Measurements from ENCODE around the gene LSM14A.
"Not testable (repeated sequence)": the region's sequence is repeated elsewhere in the genome, so short reads cannot be mapped to it uniquely, and the experiment has no call there.

The LSM14A gene

DNA sequence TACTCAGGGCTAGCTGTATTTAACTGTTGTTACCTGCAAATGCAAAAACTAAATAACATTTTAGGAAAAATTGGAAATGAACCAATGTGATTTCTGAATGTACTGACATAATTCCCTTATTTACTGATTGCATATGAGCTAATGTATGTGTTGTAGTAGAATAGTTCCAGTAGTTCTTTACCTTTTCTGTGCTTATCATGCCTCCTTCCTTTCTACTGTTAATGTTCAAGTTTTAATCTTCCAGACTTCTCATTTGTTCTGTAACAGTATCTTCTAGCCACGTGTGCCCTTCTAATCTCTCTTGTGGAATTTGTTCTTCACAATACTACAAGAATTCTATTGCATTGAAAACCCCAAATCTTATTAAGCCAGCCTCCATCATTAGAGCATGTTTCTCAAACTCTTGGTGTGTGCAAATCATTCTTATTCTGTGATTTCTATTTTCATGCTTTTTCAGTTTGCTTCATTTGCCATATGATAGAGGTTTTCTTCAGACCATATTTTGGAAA lies 17.7 kb downstream of the LSM14A start:
- no peak for DNase-seq (ENCODE audit: low read depth)

DNA sequence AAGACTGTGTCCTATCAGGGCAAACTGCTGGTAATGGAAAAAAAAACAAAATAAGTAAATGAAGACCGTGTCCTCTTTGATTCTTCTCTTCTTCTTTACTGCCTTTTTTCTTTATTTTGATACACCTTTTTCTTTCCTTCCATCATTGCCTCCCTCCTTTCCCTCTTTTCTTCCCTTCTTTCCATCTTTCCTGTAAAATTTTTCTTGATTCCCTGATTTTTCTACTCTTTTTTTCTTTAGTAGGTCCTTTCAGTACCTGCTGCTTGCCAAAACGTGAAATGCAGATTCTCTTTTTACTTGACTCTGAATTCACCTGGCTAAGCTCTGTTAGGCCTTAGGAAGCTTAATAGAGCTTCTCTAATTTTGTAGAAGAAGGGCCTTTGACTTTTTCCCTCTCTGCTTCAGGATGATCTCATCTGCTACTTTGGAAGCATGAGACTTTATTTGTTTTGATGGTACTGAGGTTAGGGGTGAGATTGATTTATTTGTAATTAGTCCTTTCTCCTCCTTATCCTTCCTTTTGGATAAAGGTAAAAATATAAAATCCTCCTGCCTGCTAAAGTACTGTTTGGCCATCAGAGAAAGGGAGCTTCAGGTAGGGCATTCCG lies 19.2 kb downstream of the LSM14A start:
- DNase-seq (ENCODE audit: low read depth) = no peak

DNA sequence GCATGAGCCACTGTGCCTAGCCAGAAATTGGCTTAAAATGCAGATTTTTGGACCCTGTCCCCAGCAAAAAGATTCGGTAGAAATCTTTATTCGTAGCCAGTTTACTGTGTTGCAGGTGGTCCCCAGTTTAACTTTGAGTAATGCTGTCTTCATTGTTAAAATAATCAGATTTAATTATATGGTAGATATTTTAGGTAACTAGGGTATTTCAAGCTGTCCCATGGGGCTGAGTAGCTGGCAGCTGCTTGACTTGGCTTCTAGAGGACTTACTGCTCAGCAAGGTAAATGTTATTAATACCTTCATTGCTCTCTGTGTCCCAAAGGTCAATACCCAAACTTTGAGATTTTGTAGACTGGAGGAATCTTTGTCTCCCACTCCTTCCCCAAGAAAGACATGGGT lies 21.1 kb downstream of the LSM14A start:
- no peak for DNase-seq (ENCODE audit: low read depth)

DNA sequence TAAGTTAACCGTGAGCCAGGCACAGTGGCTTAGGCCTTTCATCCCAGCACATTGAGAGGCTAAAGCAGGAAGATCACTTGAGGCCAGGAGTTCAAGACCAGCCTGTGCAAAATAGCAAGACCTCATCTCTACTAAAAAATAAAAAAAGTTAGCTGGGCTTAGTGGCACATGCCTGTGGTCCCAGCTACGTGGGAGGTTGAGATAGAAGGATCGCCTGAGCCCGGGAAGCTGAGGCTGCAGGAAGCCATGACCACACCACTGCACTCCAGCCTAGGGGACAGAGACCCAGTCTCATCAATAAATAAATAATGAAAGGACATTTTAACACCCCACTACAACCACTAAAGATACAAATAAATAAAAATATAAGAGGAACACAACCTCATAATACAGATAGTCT lies 21.6 kb downstream of the LSM14A start:
- no peak for DNase-seq (ENCODE audit: low read depth)

DNA sequence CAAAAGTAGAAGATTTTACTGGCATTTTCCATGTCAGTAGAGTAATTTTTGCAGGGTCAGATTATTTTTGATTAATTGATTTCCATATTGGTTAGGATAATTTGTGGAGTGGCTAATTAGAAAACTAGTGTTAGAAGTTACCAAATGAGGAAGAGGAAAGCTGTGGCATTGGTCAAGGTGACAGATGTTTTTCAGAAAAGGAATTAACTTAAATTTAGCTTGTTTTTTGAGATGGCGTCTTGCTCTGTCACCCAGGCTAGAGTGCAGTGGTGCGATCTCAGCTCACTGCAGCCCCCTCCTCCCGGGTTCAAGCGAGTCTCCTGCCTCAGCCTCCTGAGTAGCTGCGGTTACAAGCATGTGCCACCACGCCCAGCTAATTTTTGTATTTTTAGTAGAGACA lies 28.8 kb downstream of the LSM14A start:
- DNase-seq (ENCODE audit: low read depth) = no peak

DNA sequence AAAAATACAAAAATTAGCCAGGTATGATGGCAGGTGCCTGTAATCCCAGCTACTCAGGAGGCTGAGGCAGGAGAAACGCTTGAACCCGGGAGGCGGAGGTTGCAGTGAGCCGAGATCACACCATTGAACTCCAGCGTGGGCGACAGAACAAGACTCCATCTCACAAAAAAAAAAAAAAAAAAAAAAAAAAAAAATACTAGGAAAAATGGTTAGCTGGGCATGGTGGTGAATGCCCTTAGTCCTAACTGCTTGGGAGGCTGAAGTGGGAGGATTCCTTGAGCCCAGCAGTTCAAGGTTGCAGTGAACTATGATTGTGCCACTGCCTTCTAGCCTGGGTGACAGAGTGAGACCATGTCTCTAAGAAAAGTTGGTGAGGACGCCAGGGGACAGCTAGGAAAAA lies 33.0 kb downstream of the LSM14A start:
- DNase-seq (ENCODE audit: low read depth) = not testable (repeated sequence)

DNA sequence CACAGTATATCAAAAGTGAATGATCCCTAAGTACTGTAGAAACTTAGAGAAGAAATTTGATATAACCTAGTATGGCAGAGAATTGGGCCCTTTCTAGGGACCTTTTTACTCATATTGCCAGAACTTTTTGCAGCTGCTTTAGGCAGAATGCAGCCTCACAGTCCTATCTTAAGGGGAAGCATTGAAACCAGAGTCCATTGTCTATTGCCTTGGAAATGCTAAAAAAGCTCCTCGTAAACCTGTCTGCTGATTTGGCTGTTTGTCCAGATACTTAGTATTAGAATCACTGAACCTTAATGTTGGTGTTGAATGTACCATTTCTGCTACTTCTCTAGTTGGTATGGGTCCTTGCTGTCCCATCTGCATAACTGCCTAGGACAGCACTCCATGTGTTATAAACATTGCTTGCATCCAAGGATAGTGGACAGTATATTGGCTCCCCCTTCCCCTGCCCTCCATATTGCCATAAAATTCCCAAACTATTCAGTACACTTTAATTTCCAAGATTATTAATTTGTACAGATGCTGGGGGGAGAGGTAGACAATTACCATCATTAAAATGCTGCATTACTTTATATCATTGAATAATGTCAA lies 36.1 kb downstream of the LSM14A start:
- no peak for DNase-seq (ENCODE audit: low read depth)

DNA sequence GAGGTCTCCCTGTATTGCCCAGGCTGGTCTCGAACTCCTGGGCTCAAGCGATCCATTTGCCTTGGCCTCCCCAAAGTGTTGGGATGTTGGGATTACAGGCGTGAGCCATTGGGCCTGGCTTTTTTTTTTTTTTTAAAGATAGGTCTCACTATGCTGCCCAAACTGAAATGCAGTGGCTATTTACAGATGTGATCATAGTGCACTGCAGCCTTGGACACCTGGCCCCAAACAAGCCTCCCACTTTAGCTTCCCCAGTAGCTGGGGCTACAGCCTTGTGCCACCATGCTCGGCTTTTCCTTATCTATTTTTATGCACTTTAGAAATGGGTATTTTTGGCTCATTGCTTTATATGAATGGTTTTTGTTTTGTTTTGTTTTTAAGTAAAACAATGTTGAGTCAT lies 37.4 kb downstream of the LSM14A start:
- DNase-seq (ENCODE audit: low read depth) = no peak

DNA sequence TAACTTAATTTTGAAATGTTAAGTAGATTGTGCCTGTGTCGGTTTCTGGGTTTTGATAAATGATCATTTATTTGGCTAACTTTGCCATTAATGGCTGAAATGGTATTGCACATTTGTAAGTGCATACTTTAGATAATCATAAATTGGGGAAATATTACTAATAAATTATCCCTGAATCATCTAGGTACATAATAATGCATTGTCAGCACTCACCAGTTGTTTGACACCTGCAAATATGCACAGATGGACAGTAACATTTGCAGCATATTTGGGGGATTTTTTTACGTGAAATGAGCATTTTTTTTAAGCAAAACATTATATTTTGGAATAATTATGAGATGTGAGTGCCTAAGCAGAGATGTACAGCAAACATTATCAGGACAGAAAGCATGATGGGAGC lies 41.0 kb downstream of the LSM14A start:
- DNase-seq (ENCODE audit: low read depth) = no peak

DNA sequence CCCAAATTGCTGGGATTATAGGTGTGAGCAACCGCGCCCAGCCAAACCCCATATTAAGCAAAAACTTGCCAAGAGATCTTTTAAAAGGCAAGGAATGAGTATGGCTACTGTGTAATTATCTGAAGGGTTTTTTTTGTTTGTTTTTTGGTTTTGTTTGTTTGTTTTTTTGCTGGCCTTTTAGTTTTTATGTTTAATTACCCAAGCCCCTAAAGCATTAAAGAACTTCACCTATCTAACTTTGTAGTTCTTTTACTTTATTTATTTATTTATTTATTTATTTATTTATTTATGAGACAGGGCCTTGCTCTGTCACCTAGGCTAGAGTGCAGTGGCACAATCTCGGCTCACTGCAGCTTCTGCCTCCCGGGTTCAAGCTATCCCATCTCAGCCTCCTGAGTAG lies 41.7 kb downstream of the LSM14A start:
- DNase-seq (ENCODE audit: low read depth) = no peak

DNA sequence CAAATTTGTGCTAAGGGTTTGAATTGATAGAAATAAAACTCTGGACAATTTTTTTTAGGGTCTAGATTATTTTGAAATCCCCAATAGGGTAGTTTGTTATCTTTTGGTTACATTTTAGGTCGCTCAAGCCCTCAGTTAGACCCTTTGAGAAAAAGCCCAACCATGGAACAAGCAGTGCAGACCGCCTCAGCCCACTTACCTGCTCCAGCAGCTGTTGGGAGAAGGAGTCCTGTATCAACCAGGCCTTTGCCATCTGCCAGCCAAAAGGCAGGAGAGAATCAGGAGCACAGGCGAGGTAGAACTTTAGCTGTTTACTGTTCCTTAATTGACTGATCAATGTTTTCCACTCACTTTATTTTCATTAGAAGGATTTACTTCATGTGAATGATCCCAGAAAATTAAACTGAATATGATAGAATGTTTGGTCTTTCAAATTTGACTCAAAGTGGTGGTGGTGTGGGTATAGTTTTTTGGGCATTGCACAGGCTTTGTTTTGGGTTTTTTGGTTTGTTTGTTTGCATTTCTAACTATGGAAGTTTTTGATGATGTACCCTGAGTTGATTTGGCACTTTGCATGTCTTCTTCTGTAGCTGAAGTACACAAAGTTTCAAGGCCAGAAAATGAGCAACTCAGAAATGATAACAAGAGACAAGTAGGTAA lies 42.8 kb downstream of the LSM14A start:
- DNase-seq (ENCODE audit: low read depth) = no peak

DNA sequence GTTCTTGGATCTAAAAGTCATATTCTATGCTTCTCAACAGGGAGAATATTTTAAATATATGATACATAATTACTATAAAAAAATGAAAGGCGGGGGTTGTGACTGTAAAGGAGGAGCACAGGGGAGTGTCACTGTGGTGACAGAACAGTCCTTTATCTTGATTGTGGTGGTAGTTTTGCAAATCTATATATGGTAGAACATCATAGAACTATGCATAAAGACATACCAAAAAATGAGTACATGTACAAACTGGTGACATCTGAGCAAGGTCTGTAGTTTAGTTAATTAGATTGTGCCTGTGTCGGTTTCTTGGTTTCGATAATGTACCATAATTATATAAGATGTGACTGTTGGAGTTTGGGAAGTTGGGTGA lies 43.3 kb downstream of the LSM14A start:
- DNase-seq (ENCODE audit: low read depth) = no peak

DNA sequence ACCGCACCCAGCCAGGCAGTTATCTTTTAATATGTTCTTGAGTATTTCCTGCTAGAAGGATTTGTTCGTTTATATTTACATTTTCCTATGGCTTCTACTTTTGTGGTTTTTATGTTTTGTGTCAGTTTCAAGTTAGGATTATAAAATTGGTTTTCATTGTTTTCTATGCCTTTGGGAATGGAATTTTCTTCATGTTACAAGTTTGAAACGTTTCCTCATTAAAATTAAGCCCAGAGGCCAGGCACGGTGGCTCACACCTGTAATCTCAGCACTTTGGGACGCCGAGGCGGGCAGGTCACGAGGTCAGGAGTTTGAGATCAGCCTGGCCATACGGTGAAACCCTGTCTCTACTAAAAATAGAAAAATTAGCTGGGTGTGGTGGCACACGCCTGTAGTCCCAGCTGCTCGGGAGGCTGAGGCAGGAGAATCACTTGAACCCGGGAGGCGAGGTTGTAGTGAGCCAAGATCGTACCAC lies 44.5 kb downstream of the LSM14A start:
- DNase-seq (ENCODE audit: low read depth) = not testable (repeated sequence)

DNA sequence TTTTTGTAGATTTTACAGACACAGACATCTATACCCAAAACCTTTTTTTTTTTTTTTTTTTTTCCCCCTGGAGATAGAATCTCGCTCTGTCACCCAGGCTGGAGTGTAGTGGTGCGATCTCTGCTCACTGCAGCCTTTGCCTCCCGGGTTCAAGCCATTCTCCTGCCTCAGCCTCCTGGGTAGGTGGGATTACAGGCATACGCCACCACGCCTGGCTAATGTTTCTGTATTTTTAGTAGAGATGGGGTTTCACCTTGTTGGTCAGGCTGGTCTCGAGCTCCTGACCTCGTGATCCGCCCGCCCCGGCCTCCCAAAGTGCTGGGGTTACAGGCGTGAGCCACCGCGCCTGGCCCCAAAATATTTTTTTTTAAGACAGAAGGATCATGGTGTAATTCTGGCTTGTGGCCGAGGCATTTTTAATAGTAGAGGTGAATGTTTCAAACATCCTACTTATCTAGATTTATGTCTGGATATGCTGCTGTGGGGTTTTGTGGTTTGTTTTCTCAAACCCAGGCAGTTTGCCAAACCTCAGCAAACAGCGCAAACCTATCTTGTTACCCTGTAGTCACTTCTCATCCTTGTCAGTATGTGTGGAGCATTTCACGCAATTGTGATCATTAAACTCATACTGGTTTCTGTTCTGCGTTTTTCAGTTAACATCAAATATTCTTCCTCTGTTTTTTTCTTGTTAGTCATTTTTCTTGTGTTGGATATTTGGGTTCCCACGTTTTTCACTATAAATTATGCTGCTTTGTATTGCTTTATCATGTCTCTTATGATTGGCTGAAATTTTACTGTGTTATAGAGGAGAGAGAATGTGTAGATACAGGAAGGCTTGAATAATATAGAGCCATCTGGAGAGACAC lies 45.9 kb downstream of the LSM14A start:
- DNase-seq (ENCODE audit: low read depth) = peak; percentile 32

DNA sequence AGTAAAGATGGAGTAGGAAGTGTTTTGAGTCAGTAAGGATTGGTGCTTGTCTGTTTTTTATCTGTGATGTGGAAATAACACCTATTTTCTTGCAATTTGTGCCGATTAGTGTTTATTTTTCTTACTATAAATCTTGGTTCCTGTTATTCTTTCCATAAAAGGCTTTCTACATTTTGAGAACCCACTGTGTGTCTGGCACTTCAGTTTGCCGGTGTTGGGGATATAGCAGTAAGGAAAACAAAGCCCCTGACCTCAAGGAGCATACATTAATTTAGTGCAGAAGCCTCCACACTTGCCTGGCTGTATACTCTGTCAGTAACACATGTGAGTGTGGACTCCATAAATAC lies 46.5 kb downstream of the LSM14A start:
- no peak for DNase-seq (ENCODE audit: low read depth)

DNA sequence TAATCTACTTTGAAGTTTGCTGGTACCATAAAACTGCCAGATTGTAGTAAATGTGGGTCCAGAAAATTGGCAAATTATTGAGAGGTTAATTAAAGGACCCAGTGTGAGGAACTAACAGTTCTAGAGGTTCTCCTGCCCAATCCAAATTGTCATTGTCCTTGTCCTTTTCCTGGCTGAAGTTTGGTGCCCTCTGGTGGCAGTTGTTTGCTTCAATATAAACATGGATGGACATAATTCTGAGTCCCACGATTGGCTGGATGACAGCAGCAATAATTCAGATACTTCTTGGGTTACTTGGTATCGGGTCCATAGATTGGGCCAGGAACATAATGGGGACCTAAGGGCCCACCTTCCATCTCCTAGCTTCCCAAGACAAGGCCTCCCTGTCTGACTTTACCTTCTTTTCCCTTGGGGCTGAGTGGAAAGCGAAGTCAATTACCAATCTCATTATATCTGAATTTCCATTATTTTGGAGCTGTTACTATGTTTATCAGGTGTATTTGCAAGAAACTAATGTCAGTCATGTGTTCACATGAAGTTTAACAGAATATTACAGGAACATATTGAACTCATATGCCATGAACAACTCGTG lies 48.3 kb downstream of the LSM14A start:
- DNase-seq (ENCODE audit: low read depth) = peak; percentile 41

DNA sequence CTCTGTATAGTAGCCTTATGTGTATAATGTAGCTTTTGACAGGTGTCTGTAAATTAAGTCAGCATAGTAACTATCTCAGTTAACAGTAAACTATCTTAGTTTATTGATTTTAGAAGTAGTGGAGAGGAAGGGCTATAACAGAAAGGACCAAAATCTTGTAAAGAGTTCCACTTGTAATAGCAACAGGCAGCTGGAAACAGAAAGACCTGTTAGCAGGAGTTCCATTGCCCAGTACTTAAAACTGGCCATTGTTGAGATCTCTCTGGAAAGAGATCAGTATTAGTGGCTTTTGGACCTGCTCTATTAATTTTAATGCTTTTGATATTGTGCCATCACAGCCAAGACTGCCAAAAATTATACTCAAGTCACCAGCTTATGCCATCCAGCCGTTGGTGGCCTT lies 50.1 kb downstream of the LSM14A start:
- DNase-seq (ENCODE audit: low read depth) = no peak

DNA sequence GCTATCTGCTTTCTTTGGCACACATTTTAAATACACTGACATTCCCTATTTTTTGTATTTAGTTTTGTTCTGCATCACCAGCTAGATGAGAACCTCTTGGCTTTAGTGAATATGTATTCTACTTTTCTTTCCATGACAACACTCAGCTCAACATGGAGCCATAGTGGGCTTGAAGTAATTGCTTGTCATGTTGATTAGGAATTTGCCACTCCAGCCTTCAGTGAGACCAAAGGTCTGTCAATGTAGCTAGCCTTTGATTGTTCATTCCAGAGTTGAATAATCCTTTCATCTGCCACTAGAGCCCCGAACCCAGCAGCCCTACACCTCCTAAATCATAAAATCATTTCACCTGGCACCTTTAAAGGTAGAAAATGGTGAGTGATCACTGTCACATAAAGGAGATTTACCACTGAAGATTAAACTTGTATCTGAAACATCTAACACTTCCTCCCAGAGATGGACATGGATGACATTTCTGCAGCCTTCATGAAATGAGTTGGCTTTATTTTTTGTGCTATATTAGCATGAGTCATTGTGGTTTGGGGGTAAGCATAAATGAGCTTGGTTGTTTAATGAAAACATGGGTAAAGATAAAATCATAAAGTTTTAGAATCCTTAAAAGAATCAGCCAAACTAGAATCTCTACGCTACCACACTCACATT lies 52.8 kb downstream of the LSM14A start:
- no peak for DNase-seq (ENCODE audit: low read depth)

DNA sequence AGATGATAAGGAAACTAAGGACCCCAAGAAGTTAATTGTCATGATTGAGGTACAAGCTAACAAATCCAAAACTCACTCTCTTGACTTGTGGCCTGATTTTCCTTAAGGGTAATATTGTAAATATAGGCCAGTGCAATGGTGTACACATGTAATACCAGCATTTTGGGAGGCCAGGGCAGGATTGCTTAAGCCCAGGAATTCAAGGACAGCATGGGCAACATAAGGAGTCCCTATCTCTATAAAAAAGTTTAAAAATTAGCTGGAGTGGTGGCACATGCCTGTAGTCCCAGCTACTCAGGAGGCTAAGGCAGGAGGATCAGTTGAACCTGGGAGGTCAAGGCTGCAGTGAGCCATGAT lies 53.3 kb downstream of the LSM14A start:
- DNase-seq (ENCODE audit: low read depth) = no peak

DNA sequence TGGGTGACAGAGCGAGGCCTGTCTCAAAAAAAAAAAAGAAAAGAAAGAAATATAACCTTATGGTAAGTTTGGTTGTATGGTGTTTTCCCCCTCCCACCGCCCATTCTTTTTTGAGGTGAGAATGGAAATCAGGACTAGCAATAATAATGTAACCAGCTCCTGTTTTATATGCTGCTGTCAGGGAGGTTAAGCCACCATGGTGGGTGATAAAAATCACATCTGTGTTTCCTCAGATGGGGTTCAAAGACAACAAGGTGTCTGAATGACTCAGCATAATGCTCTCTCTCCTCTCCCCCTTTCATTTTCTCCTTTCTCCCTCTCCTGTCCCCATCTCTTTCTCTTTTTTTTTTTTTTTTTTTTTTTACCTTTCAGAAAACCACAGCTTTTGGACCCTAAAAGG lies 53.7 kb downstream of the LSM14A start:
- no peak for DNase-seq (ENCODE audit: low read depth)

DNA sequence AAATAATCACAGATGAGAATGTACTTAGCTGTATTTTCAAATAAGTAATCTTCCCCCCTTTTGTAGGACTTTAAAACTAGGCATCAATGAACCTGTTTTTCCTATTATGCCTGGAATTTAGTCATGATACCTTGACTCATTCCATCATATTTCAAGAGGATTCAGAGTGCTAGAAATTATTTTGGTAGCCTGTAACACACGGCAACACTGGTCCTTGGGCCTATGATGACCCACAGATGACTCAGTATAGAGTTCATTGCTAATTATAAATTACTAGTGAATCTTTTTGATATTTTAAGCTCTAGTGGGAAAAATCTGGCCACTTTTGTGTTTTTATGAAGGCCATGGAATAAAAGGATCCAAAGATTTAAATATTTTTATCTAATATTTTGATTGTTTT lies 56.0 kb downstream of the LSM14A start:
- no peak for DNase-seq (ENCODE audit: low read depth)

DNA sequence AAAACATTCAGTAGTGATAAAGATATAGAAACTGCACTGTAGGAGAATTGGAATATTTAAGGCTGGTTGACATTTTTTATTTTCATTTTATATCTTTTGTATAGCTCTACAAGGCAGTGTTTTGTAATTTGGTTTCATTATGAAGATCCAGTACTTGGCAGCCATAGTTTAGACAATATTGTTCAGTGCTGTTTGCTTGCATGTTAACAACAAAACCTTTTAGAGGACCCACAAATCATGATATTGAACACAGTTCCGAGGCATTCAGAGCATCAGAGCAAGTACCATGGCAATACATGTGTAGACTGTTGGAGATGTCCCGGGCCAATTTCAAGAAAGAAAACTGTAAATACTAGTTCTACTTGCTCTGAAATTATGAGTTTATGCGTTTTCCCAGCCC lies 56.5 kb downstream of the LSM14A start:
- DNase-seq (ENCODE audit: low read depth) = no peak
